ENCODE data around the gene CYP3A7.
"Not testable (repeated sequence)": the region's sequence is repeated elsewhere in the genome, so short reads cannot be mapped to it uniquely, and the experiment has no call there.

The CYP3A7 gene

GRCh38 chr7:99665312-99666012 lies 69.5 kb downstream of the CYP3A7 start:
- peak in 1 of 2 donors; percentile 3 for DNase-seq

GRCh38 chr7:99657879-99658278 lies 77.1 kb downstream of the CYP3A7 start:
- not testable (repeated sequence) for DNase-seq

All from stimulated activated CD4-positive, alpha-beta T cell treated with anti-CD3 and anti-CD28 coated beads, Interleukin-2, amount 100 ng/mL, for 48 hours (primary cell).